ENCODE results near the gene VILL. TPM values are rescaled to one million over a fixed set of nuclear protein-coding genes. Genes with fewer than 3 reads are reported as not detected.

VILL gene
- total and polyA plus RNA-seq, 2 experiments from 2014 or later = 0.75 to 3.4 TPM

GRCh38 chr3:38039101-38039898, 48.7 kb downstream of the VILL start, which contains the start of gene DLEC1:
Gene DLEC1, plus strand, starts transcription at chr3:38039208. Its CDS starts 18 bp downstream, at chr3:38039226.
- Histone ChIP-seq H3K36me3 (no peaks in the 10 kb centered on the region), H3K4me1 (ENCODE audit: low read depth) (no peaks in the 10 kb centered on the region), H3K27ac (no peak within 1 kb of the TSS), H3K9me3 (ENCODE audit: low read depth) (no peaks in the 10 kb centered on the region), H3K27me3 (peaks cover 46% of the 10 kb centered on the region), H3K4me3 (peak within 1 kb of the TSS; percentile 29)
- DNase-seq (ENCODE audit: low read depth in 1 of 2, low spot score in 1 of 2) = peak; percentile 51 to 74
- TF ChIP-seq CTCF (IDR thresholded peaks at IDR 0.05; ENCODE audit: low read depth, low read length) = no peak

- H3K36me3 ChIP-seq = no peaks in the 10 kb centered on the region
- no peak overlapping the region for H3K27ac ChIP-seq
- H3K9me3 ChIP-seq (ENCODE audit: low read depth) = no peaks in the 10 kb centered on the region
- TF ChIP-seq CTCF (IDR thresholded peaks at IDR 0.05; ENCODE audit: low read depth, low read length) = peak; percentile 31
- peaks cover 46% of the 10 kb centered on the region for H3K27me3 ChIP-seq
- H3K4me3 ChIP-seq = no peak overlapping the region
- DNase-seq (ENCODE audit: low read depth in 1 of 2, low spot score in 1 of 2) = peak in 1 of 2 donors; percentile 54
- no peaks in the 10 kb centered on the region for H3K4me1 ChIP-seq (ENCODE audit: low read depth)
These were observed 49.3 kb downstream of the VILL start for GRCh38 chr3:38039899-38040261.

GRCh38 chr3:38040401-38040800, 49.8 kb downstream of the VILL start:
- H3K4me3 ChIP-seq = no peak overlapping the region
- no peaks in the 10 kb centered on the region for H3K4me1 ChIP-seq (ENCODE audit: low read depth)
- H3K27ac ChIP-seq = no peak overlapping the region
- DNase-seq (ENCODE audit: low read depth in 1 of 2, low spot score in 1 of 2) = no peak
- peaks cover 46% of the 10 kb centered on the region for H3K27me3 ChIP-seq
- no peaks in the 10 kb centered on the region for H3K36me3 ChIP-seq
- no peak for TF ChIP-seq CTCF (IDR thresholded peaks at IDR 0.05; ENCODE audit: low read depth, low read length)
- no peaks in the 10 kb centered on the region for H3K9me3 ChIP-seq (ENCODE audit: low read depth)

DNA sequence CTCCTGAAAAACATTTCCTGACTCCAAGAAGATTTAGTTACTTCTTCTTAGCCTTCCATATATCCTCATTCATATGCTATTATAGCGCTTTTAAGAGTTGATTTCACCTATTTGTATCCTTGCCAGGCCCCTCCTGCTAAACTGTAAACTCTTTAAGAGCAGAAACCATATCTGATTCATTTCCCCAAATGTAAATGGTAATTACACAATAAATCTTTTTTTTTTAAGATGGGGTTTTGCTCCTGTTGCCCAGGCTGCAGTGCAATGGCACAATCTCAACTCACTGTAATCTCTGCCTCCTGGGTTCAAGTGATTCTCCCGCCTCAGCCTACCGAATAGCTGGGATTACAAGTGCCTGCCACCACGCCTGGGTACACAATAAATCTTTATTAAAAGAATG, 52.9 kb downstream of the VILL start:
- Histone ChIP-seq H3K27ac (no peak overlapping the region), H3K4me1 (ENCODE audit: low read depth) (no peaks in the 10 kb centered on the region), H3K4me3 (no peak overlapping the region), H3K36me3 (no peaks in the 10 kb centered on the region), H3K27me3 (peaks cover 46% of the 10 kb centered on the region), H3K9me3 (ENCODE audit: low read depth) (no peaks in the 10 kb centered on the region)
- TF ChIP-seq CTCF (IDR thresholded peaks at IDR 0.05; ENCODE audit: low read depth, low read length) = no peak
- DNase-seq (ENCODE audit: low read depth in 1 of 2, low spot score in 1 of 2) = no peak

- H3K4me1 ChIP-seq (ENCODE audit: low read depth) = no peaks in the 10 kb centered on the region
- no peak overlapping the region for H3K27ac ChIP-seq
- no peaks in the 10 kb centered on the region for H3K36me3 ChIP-seq
- TF ChIP-seq CTCF (IDR thresholded peaks at IDR 0.05; ENCODE audit: low read depth, low read length) = no peak
- DNase-seq (ENCODE audit: low read depth in 1 of 2, low spot score in 1 of 2) = no peak
- peaks cover 20% of the 10 kb centered on the region for H3K27me3 ChIP-seq
- no peak overlapping the region for H3K4me3 ChIP-seq
- no peaks in the 10 kb centered on the region for H3K9me3 ChIP-seq (ENCODE audit: low read depth)
These were observed 55.4 kb downstream of the VILL start for GRCh38 chr3:38046027-38046426.
